SK-N-SH (cell line): ENCODE measurements around the gene RFX3. TPM values are rescaled to one million over a fixed set of nuclear protein-coding genes. Genes with fewer than 3 reads are reported as not detected.

Experiments used
- CTCF ChIA-PET: fragments of 300-600, 350-600 bp; formaldehyde crosslinking; extraction: SDS; loops from one replicate; lab custom pipeline; 2021; lab: Yijun Ruan, JAX
- POLR2A ChIA-PET: fragments of 350-600 bp; sonication (Branson Sonifier 250); formaldehyde crosslinking; extraction: SDS; loops from one replicate; lab custom pipeline; 2020; ENCODE audit warnings: antibody characterized with exemption, inconsistent platforms; lab: Yijun Ruan, JAX
- DNase-seq: peaks from one replicate; pipeline ENCODE4 v3.0.0; 2012
- H2AFZ ChIP-seq: fragments of 200-600 bp; sonication (generic); 2 replicates; pipeline ENCODE4 v1.8.1; 2016; ENCODE audit warnings: antibody characterized with exemption, mild to moderate bottlenecking, low read depth
- H3F3A ChIP-seq: fragments of 200-600 bp; sonication (generic); replicated peaks from 2 replicates; pipeline ENCODE3; 2016; ENCODE audit warnings: antibody characterized with exemption, mild to moderate bottlenecking; ENCODE audit not compliant: insufficient read depth
- H3K27ac ChIP-seq, 2 experiments: fragments of 200-500 bp in 1 of 2; fragments of 200-600 bp in 1 of 2; sonication (Bioruptor generic) in 1 of 2; sonication (generic), shearing (Covaris generic) in 1 of 2; 2 replicates each; pipeline versions ENCODE4 v1.5.1 to v1.6.1; 2014 to 2016; ENCODE audit warnings: low read depth in 2 of 2, inconsistent platforms in 1 of 2, low read length in 1 of 2, mild to moderate bottlenecking in 1 of 2, mixed read lengths in 1 of 2
- H3K27me3 ChIP-seq: fragments of 200-600 bp; sonication (generic), shearing (Covaris generic); 2 replicates; pipeline ENCODE4 v1.6.1; 2016; ENCODE audit warnings: mixed run types; ENCODE audit not compliant: insufficient read depth
- H3K36me3 ChIP-seq, 2 experiments: fragments of 200-500 bp in 1 of 2; fragments of 200-600 bp in 1 of 2; sonication (Bioruptor generic) in 1 of 2; sonication (generic) in 1 of 2; replicated peaks in 1 of 2; 2 replicates each; pipeline versions ENCODE3 to v1.5.1; 2014 to 2016; ENCODE audit warnings: low read length in 1 of 2, mild to moderate bottlenecking in 1 of 2; ENCODE audit not compliant: insufficient read depth in 2 of 2, control insufficient read depth in 1 of 2
- H3K4me1 ChIP-seq, 2 experiments: fragments of 200-500 bp in 1 of 2; fragments of 200-600 bp in 1 of 2; sonication (Bioruptor generic) in 1 of 2; sonication (generic), shearing (Covaris generic) in 1 of 2; 2 replicates each; pipeline versions ENCODE4 v1.5.1 to v1.6.1; 2014 to 2016; ENCODE audit warnings: low read depth in 1 of 2, low read length in 1 of 2, mixed run types in 1 of 2; ENCODE audit not compliant: insufficient read depth in 2 of 2, control insufficient read depth in 1 of 2
- H3K4me2 ChIP-seq: fragments of 200-600 bp; sonication (generic), shearing (Covaris generic); 2 replicates; pipeline ENCODE4 v1.6.1; 2017; ENCODE audit warnings: mixed run types
- H3K4me3 ChIP-seq, 2 experiments: fragments of 200-500 bp in 1 of 2; fragments of 200-600 bp in 1 of 2; sonication (Bioruptor generic) in 1 of 2; sonication (generic), shearing (Covaris generic) in 1 of 2; 2 replicates each; pipeline versions ENCODE4 v1.5.1 to v1.8.1; 2014 to 2016; ENCODE audit warnings: low read depth in 2 of 2, inconsistent platforms in 1 of 2, low read length in 1 of 2, mild to moderate bottlenecking in 1 of 2, mixed read lengths in 1 of 2, moderate library complexity in 1 of 2
- H3K79me2 ChIP-seq: fragments of 200-600 bp; sonication (generic); 2 replicates; pipeline ENCODE4 v1.8.1; 2017; ENCODE audit warnings: mild to moderate bottlenecking; ENCODE audit not compliant: insufficient read depth
- H3K9ac ChIP-seq: fragments of 200-600 bp; sonication (generic); 2 replicates; pipeline ENCODE4 v1.6.1; 2017; ENCODE audit warnings: mixed run types
- H3K9me2 ChIP-seq: fragments of 200-600 bp; sonication (generic); 2 replicates; pipeline ENCODE4 v1.6.1; 2017; ENCODE audit warnings: mixed run types
- H3K9me3 ChIP-seq: fragments of 200-600 bp; sonication (generic); 2 replicates; pipeline ENCODE4 v1.6.1; 2017; ENCODE audit warnings: mixed run types, mild to moderate bottlenecking, moderate library complexity
- H4K20me1 ChIP-seq: fragments of 200-600 bp; sonication (generic); 2 replicates; pipeline ENCODE4 v1.6.1; 2017; ENCODE audit warnings: mild to moderate bottlenecking, mixed run types; ENCODE audit not compliant: insufficient read depth
- CHD2 ChIP-seq: fragments of 150-350 bp; IDR thresholded peaks from 2 replicates; pipeline ENCODE4 v1.6.1; 2018; ENCODE audit warnings: low read length; ENCODE audit not compliant: partially characterized antibody
- EP300 ChIP-seq, 2 experiments: IDR thresholded peaks; 2 replicates each; pipeline versions ENCODE4 v1.4.0 to v1.6.1; 2012; ENCODE audit warnings: borderline replicate concordance in 1 of 2, low read depth in 1 of 2, low read length in 1 of 2
- FOSL2 ChIP-seq: IDR thresholded peaks from 2 replicates; pipeline ENCODE4 v1.4.0; 2012; ENCODE audit warnings: low read depth, mild to moderate bottlenecking, moderate library complexity, borderline replicate concordance
- FOXJ3 ChIP-seq: sonication (generic); formaldehyde crosslinking; IDR thresholded peaks from 2 replicates; pipeline ENCODE4 v1.5.1; 2020; ENCODE audit warnings: mild to moderate bottlenecking, missing genetic modification reagents
- GABPA ChIP-seq: IDR thresholded peaks from 2 replicates; pipeline ENCODE4 v1.4.0; 2012; ENCODE audit warnings: low read depth, mild to moderate bottlenecking
- NFIC ChIP-seq: IDR thresholded peaks from 2 replicates; pipeline ENCODE4 v1.4.0; 2012; ENCODE audit warnings: borderline replicate concordance
- RCOR1 ChIP-seq: fragments of 150-350 bp; IDR thresholded peaks from 2 replicates; pipeline ENCODE4 v1.6.1; 2017; ENCODE audit warnings: antibody characterized with exemption, low read length
- RXRA ChIP-seq: IDR thresholded peaks from 2 replicates; pipeline ENCODE4 v1.4.0; 2012; ENCODE audit warnings: low read depth, mild to moderate bottlenecking, borderline replicate concordance
- TAF1 ChIP-seq: IDR thresholded peaks from 2 replicates; pipeline ENCODE4 v1.6.1; 2012; ENCODE audit warnings: low read depth, mild to moderate bottlenecking, low read length, moderate library complexity, borderline replicate concordance
- TCF12 ChIP-seq: IDR thresholded peaks from 2 replicates; pipeline ENCODE4 v1.4.0; 2012
- TEAD4 ChIP-seq: IDR thresholded peaks from 2 replicates; pipeline ENCODE4 v1.4.0; 2012; ENCODE audit warnings: mild to moderate bottlenecking, borderline replicate concordance; ENCODE audit not compliant: insufficient read depth
- whole genome bisulfite sequencing: methylation state at CpG from one replicate; pipeline ENCODE4 v1.1.6; 2017; ENCODE audit warnings: low lambda C conversion rate; 5-methylcytosine and 5-hydroxymethylcytosine counted together
- polyA plus RNA-seq, 3 experiments: library from polyadenylated mRNA; depleted of rRNA; stranded (reverse); fragments of >200 nt; gene quantifications; 2 replicates each; pipeline ENCODE4 v1.2.3, GENCODE V29; 2012
- TF ChIP-seq, protein P1 (sequence below): IDR thresholded peaks from 2 replicates; pipeline ENCODE4; 2012
- TF ChIP-seq, protein P2 (sequence below): IDR thresholded peaks from 2 replicates; pipeline ENCODE4 v1.4.0; 2012; ENCODE audit warnings: low read depth
- TF ChIP-seq, protein P3 (sequence below): IDR thresholded peaks from 2 replicates; pipeline ENCODE4 v1.4.0; 2012; ENCODE audit warnings: low read depth, borderline replicate concordance
- TF ChIP-seq, protein P4 (sequence below): fragments of 150-350 bp; IDR thresholded peaks from 2 replicates; pipeline ENCODE4 v1.6.1; 2016; ENCODE audit warnings: mild to moderate bottlenecking, low read depth, low read length
- TF ChIP-seq, protein P5 (sequence below): IDR thresholded peaks from 2 replicates; pipeline ENCODE4 v1.6.1; 2012; ENCODE audit warnings: mild to moderate bottlenecking, low read depth, low read length, moderate library complexity

Gene RFX3
- polyA plus RNA-seq, 1 of the 3 experiments (the other 2 are of a cell fraction): 1.7 TPM

DNA sequence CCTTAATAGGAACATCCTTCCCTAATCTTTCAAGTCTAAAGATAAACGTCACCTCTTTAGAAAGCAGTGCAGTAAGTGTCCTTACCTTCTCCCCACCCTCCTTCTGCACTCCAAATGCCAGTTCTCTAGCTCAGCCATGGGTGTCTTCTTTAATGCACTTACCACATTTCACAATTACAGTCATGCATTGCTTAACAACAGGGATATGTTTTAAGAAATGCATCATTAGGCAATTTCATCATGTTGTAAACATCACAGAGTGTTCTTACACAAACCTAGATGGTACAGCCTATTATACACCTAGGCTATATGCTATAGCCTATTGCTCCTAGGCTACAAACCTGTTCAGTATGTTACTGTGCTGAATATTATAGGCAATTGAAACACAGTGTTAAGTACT, 91.2 kb downstream of the RFX3 start:
- Histone ChIP-seq H3K4me3 (no peak overlapping the region), H3K79me2 (no peaks in the 10 kb centered on the region), H3K27me3 (no peaks in the 10 kb centered on the region), H3K4me2 (no peak overlapping the region), H4K20me1 (no peaks in the 10 kb centered on the region), H3K9ac (no peak overlapping the region), H3K9me3 (no peaks in the 10 kb centered on the region), H3K36me3 (no peaks in the 10 kb centered on the region), H3F3A (no peaks in the 10 kb centered on the region), H3K9me2 (no peaks in the 10 kb centered on the region), H3K27ac (no peak overlapping the region), H3K4me1 (peaks cover 4 to 7% of the 10 kb centered on the region in 2 experiments; a peak in 3 of 4 replicates), H2AFZ (no peak overlapping the region)
- POLR2A ChIA-PET: no interaction called here
- no peak for DNase-seq
- WGBS: 87% methylated on average over 1 of the region's 1 CpG
- CTCF ChIA-PET: interaction anchor here (0.8 kb wide), 1 partner anchor 194 kb away, joined by 5 read pairs; no protein-coding TSS in a partner anchor
- TF ChIP-seq TEAD4: no peak
- no peak for TF ChIP-seq GABPA
- TF ChIP-seq, protein P1, sequence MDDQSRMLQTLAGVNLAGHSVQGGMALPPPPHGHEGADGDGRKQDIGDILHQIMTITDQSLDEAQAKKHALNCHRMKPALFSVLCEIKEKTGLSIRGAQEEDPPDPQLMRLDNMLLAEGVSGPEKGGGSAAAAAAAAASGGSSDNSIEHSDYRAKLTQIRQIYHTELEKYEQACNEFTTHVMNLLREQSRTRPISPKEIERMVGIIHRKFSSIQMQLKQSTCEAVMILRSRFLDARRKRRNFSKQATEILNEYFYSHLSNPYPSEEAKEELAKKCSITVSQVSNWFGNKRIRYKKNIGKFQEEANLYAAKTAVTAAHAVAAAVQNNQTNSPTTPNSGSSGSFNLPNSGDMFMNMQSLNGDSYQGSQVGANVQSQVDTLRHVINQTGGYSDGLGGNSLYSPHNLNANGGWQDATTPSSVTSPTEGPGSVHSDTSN: no peak
- TF ChIP-seq TCF12: no peak
- no peak for TF ChIP-seq RCOR1
- TF ChIP-seq, protein P2, sequence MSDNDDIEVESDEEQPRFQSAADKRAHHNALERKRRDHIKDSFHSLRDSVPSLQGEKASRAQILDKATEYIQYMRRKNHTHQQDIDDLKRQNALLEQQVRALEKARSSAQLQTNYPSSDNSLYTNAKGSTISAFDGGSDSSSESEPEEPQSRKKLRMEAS: no peak
- TF ChIP-seq NFIC: no peak
- TF ChIP-seq EP300 (IDR thresholded peaks at IDR 0.05; ENCODE audit: borderline replicate concordance in 1 of 2, low read depth in 1 of 2, low read length in 1 of 2): no peak
- TF ChIP-seq, protein P3, sequence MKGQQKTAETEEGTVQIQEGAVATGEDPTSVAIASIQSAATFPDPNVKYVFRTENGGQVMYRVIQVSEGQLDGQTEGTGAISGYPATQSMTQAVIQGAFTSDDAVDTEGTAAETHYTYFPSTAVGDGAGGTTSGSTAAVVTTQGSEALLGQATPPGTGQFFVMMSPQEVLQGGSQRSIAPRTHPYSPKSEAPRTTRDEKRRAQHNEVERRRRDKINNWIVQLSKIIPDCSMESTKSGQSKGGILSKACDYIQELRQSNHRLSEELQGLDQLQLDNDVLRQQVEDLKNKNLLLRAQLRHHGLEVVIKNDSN: no peak
- no peak for TF ChIP-seq FOSL2
- TF ChIP-seq RXRA: no peak
- no peak for TF ChIP-seq TAF1
- TF ChIP-seq, protein P4, sequence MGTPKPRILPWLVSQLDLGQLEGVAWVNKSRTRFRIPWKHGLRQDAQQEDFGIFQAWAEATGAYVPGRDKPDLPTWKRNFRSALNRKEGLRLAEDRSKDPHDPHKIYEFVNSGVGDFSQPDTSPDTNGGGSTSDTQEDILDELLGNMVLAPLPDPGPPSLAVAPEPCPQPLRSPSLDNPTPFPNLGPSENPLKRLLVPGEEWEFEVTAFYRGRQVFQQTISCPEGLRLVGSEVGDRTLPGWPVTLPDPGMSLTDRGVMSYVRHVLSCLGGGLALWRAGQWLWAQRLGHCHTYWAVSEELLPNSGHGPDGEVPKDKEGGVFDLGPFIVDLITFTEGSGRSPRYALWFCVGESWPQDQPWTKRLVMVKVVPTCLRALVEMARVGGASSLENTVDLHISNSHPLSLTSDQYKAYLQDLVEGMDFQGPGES: no peak
- TF ChIP-seq CHD2: no peak

DNA sequence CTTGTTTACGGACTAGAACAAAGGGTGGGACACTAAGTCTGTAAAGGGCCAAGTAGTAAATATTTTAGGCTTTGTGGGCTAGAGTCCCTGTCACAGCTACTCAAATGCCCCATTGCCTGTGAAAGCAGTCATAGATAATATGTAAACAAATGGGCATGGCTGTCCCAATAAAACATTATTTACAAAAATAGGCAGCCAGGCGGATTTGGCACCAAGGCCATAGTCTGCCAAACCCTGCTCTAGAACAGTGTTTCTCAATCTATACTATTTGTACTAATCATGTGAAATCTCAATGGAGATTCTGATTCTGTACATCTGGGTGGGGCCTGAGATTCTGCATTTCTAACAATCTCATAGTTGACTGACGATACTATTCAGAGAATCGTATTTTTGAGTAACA, 92.0 kb downstream of the RFX3 start:
- WGBS: 99% methylated on average over 4 of the region's 4 CpGs
- CTCF ChIA-PET: interaction anchor here (0.8 kb wide), 1 partner anchor 193 kb away, joined by 5 read pairs; no protein-coding TSS in a partner anchor
- Histone ChIP-seq H3K4me3 (no peak overlapping the region), H3K4me1 (peaks cover 4 to 7% of the 10 kb centered on the region in 2 experiments; a peak in 3 of 4 replicates), H3K27ac (no peak overlapping the region), H3K9me2 (no peaks in the 10 kb centered on the region), H2AFZ (no peak overlapping the region), H3F3A (no peaks in the 10 kb centered on the region), H3K27me3 (no peaks in the 10 kb centered on the region), H3K79me2 (no peaks in the 10 kb centered on the region), H3K9me3 (no peaks in the 10 kb centered on the region), H3K4me2 (no peak overlapping the region), H4K20me1 (no peaks in the 10 kb centered on the region), H3K36me3 (no peaks in the 10 kb centered on the region), H3K9ac (no peak overlapping the region)
- DNase-seq: no peak
- POLR2A ChIA-PET: no interaction called here
- TF ChIP-seq TCF12: no peak
- TF ChIP-seq, protein P1: no peak
- TF ChIP-seq, protein P4: no peak
- no peak for TF ChIP-seq TAF1
- TF ChIP-seq, protein P5, sequence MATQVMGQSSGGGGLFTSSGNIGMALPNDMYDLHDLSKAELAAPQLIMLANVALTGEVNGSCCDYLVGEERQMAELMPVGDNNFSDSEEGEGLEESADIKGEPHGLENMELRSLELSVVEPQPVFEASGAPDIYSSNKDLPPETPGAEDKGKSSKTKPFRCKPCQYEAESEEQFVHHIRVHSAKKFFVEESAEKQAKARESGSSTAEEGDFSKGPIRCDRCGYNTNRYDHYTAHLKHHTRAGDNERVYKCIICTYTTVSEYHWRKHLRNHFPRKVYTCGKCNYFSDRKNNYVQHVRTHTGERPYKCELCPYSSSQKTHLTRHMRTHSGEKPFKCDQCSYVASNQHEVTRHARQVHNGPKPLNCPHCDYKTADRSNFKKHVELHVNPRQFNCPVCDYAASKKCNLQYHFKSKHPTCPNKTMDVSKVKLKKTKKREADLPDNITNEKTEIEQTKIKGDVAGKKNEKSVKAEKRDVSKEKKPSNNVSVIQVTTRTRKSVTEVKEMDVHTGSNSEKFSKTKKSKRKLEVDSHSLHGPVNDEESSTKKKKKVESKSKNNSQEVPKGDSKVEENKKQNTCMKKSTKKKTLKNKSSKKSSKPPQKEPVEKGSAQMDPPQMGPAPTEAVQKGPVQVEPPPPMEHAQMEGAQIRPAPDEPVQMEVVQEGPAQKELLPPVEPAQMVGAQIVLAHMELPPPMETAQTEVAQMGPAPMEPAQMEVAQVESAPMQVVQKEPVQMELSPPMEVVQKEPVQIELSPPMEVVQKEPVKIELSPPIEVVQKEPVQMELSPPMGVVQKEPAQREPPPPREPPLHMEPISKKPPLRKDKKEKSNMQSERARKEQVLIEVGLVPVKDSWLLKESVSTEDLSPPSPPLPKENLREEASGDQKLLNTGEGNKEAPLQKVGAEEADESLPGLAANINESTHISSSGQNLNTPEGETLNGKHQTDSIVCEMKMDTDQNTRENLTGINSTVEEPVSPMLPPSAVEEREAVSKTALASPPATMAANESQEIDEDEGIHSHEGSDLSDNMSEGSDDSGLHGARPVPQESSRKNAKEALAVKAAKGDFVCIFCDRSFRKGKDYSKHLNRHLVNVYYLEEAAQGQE: no peak
- TF ChIP-seq FOXJ3: no peak
- no peak for TF ChIP-seq GABPA
- TF ChIP-seq, protein P2: no peak
